ENCODE data around the gene SNCAIP. TPM values are rescaled to one million over a fixed set of nuclear protein-coding genes. Genes with fewer than 3 reads are reported as not detected.
"Not testable (repeated sequence)": the region's sequence is repeated elsewhere in the genome, so short reads cannot be mapped to it uniquely, and the experiment has no call there.

Gene SNCAIP
- total RNA-seq, 1 donor from 2014 or later = 6.7 TPM

GRCh38 chr5:122346897-122347581 is 35.0 kb downstream of the SNCAIP start:
- no peaks in the 10 kb centered on the region for H3K9me3 Mint-ChIP-seq (ENCODE audit: unreplicated experiment)
- no peaks in the 10 kb centered on the region for H3K27me3 Mint-ChIP-seq (ENCODE audit: unreplicated experiment)
- H3K27ac Mint-ChIP-seq (ENCODE audit: unreplicated experiment) = no peak overlapping the region
- H3K4me3 Mint-ChIP-seq (ENCODE audit: unreplicated experiment) = no peak overlapping the region
- H3K4me1 Mint-ChIP-seq (ENCODE audit: low read depth, unreplicated experiment) = no peaks in the 10 kb centered on the region
- no peak for DNase-seq
- no peaks in the 10 kb centered on the region for H3K36me3 Mint-ChIP-seq (ENCODE audit: unreplicated experiment)
- TF ChIP-seq CTCF (IDR thresholded peaks at IDR 0.05; ENCODE audit: partially characterized antibody, unreplicated experiment) = no peak

- Mint-ChIP-seq H3K27ac (ENCODE audit: unreplicated experiment) (no peak overlapping the region), H3K36me3 (ENCODE audit: unreplicated experiment) (no peaks in the 10 kb centered on the region), H3K27me3 (ENCODE audit: unreplicated experiment) (no peaks in the 10 kb centered on the region), H3K4me1 (ENCODE audit: low read depth, unreplicated experiment) (peaks cover 5% of the 10 kb centered on the region), H3K4me3 (ENCODE audit: unreplicated experiment) (no peak overlapping the region), H3K9me3 (ENCODE audit: unreplicated experiment) (no peaks in the 10 kb centered on the region)
- DNase-seq = no peak
- TF ChIP-seq CTCF (IDR thresholded peaks at IDR 0.05; ENCODE audit: partially characterized antibody, unreplicated experiment) = no peak
These were observed 38.5 kb downstream of the SNCAIP start for GRCh38 chr5:122350496-122350895.

GRCh38 chr5:122351416-122352157 is 39.5 kb downstream of the SNCAIP start:
- no peak overlapping the region for H3K27ac Mint-ChIP-seq (ENCODE audit: unreplicated experiment)
- H3K27me3 Mint-ChIP-seq (ENCODE audit: unreplicated experiment) = no peaks in the 10 kb centered on the region
- H3K4me3 Mint-ChIP-seq (ENCODE audit: unreplicated experiment) = no peak overlapping the region
- peaks cover 7% of the 10 kb centered on the region for H3K4me1 Mint-ChIP-seq (ENCODE audit: low read depth, unreplicated experiment)
- no peaks in the 10 kb centered on the region for H3K36me3 Mint-ChIP-seq (ENCODE audit: unreplicated experiment)
- no peak for TF ChIP-seq CTCF (IDR thresholded peaks at IDR 0.05; ENCODE audit: partially characterized antibody, unreplicated experiment)
- no peaks in the 10 kb centered on the region for H3K9me3 Mint-ChIP-seq (ENCODE audit: unreplicated experiment)
- no peak for DNase-seq

GRCh38 chr5:122352331-122352730 is 40.3 kb downstream of the SNCAIP start:
- Mint-ChIP-seq H3K4me3 (ENCODE audit: unreplicated experiment) (no peak overlapping the region), H3K27ac (ENCODE audit: unreplicated experiment) (no peak overlapping the region), H3K4me1 (ENCODE audit: low read depth, unreplicated experiment) (peaks cover 7% of the 10 kb centered on the region), H3K27me3 (ENCODE audit: unreplicated experiment) (no peaks in the 10 kb centered on the region), H3K9me3 (ENCODE audit: unreplicated experiment) (peaks cover under 1% of the 10 kb centered on the region), H3K36me3 (ENCODE audit: unreplicated experiment) (no peaks in the 10 kb centered on the region)
- no peak for DNase-seq
- TF ChIP-seq CTCF (IDR thresholded peaks at IDR 0.05; ENCODE audit: partially characterized antibody, unreplicated experiment) = no peak

GRCh38 chr5:122353361-122353760 is 41.3 kb downstream of the SNCAIP start:
- H3K27me3 Mint-ChIP-seq (ENCODE audit: unreplicated experiment); H3K9me3 Mint-ChIP-seq (ENCODE audit: unreplicated experiment); H3K4me3 Mint-ChIP-seq (ENCODE audit: unreplicated experiment); DNase-seq; H3K36me3 Mint-ChIP-seq (ENCODE audit: unreplicated experiment); H3K27ac Mint-ChIP-seq (ENCODE audit: unreplicated experiment); H3K4me1 Mint-ChIP-seq (ENCODE audit: low read depth, unreplicated experiment): not testable (repeated sequence)

Measured in glutamatergic neuron (in vitro differentiated cells).